Karpas-422 (cell line): ENCODE measurements around the gene ADARB2. TPM values are rescaled to one million over a fixed set of nuclear protein-coding genes. Genes with fewer than 3 reads are reported as not detected.
"Not testable (repeated sequence)": the region's sequence is repeated elsewhere in the genome, so short reads cannot be mapped to it uniquely, and the experiment has no call there.

ENCODE experiments used
- DNase-seq: peaks from one replicate; pipeline ENCODE4 v3.0.0-alpha.2; 2015
- H2AFZ ChIP-seq: fragments of 200-600 bp; sonication (generic); 2 replicates; pipeline ENCODE4 v1.6.1; 2014; ENCODE audit warnings: antibody characterized with exemption, low read length, mixed read lengths
- H3K27ac ChIP-seq: fragments of 200-600 bp; sonication (generic); 2 replicates; pipeline ENCODE4 v1.5.1; 2014; ENCODE audit warnings: mild to moderate bottlenecking, low read length, moderate library complexity
- H3K27me3 ChIP-seq: fragments of 200-600 bp; sonication (generic); 2 replicates; pipeline ENCODE4 v1.6.1; 2014; ENCODE audit warnings: low read length, mixed read lengths
- H3K36me3 ChIP-seq: fragments of 200-600 bp; sonication (generic); 2 replicates; pipeline ENCODE4 v1.6.1; 2014; ENCODE audit warnings: low read length, mixed read lengths; ENCODE audit not compliant: insufficient read depth
- H3K4me1 ChIP-seq: fragments of 200-600 bp; sonication (generic); 2 replicates; pipeline ENCODE4 v1.6.1; 2014; ENCODE audit warnings: mild to moderate bottlenecking, low read length, mixed read lengths
- H3K4me2 ChIP-seq: fragments of 200-600 bp; sonication (generic); 2 replicates; pipeline ENCODE4 v1.6.1; 2014; ENCODE audit warnings: low read length, low read depth, mild to moderate bottlenecking; ENCODE audit not compliant: poor library complexity, severe bottlenecking
- H3K4me3 ChIP-seq: fragments of 200-600 bp; sonication (generic); 2 replicates; pipeline ENCODE4 v1.5.1; 2014; ENCODE audit warnings: mild to moderate bottlenecking, antibody characterized with exemption, low read length, mixed read lengths
- H3K79me2 ChIP-seq: fragments of 200-600 bp; sonication (generic); 2 replicates; pipeline ENCODE4 v1.6.1; 2014; ENCODE audit warnings: mild to moderate bottlenecking, low read length, mixed read lengths
- H3K9ac ChIP-seq: fragments of 200-600 bp; sonication (generic); 2 replicates; pipeline ENCODE4 v1.6.0; 2014; ENCODE audit warnings: low read length
- H3K9me2 ChIP-seq: fragments of 200-600 bp; sonication (generic), shearing (Covaris generic); replicated peaks from 2 replicates; pipeline ENCODE4 v1.6.0; 2014; ENCODE audit warnings: mild to moderate bottlenecking, low read length, moderate library complexity; ENCODE audit not compliant: insufficient read depth
- H3K9me3 ChIP-seq: fragments of 300-700, 200-600 bp; sonication (generic); 2 replicates; pipeline ENCODE4 v1.6.1; 2014; ENCODE audit warnings: low read length, mixed read lengths
- H4K20me1 ChIP-seq: fragments of 200-600 bp; sonication (generic); 2 replicates; pipeline ENCODE4 v1.6.1; 2014; ENCODE audit warnings: mild to moderate bottlenecking, antibody characterized with exemption, low read length, low read depth; ENCODE audit not compliant: insufficient read depth
- total RNA-seq: library from RNA; depleted of rRNA; stranded (reverse); fragments of >200 nt; shearing (Covaris generic); gene quantifications from 2 replicates; pipeline ENCODE4 v1.2.3, GENCODE V29; 2014; ENCODE audit warnings: low replicate concordance

Gene ADARB2
- total RNA-seq, 1 experiment from 2014 or later: not detected

DNA sequence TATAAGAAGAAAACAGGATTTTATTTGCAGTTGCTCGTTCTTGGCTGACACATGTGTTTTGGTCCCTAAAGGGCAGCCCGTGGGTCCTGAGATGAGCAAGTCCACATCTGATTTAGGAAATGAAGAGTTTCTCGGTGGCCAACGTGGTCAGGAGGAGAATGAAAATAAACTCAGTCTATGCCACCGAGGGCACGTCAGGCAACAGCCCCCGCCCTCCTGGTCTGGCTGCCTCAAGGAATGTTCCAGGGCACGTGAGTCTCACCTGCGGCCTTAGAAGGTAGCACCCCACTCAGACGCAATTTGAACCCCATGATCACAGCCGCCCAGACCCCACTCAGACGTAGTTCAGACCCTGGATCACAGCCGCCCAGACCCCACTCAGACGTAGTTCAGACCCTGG, 197.2 kb downstream of the ADARB2 start:
- Histone ChIP-seq H3K27me3 (no peaks in the 10 kb centered on the region), H3K4me2 (no peak overlapping the region)
- no peak for DNase-seq

DNA sequence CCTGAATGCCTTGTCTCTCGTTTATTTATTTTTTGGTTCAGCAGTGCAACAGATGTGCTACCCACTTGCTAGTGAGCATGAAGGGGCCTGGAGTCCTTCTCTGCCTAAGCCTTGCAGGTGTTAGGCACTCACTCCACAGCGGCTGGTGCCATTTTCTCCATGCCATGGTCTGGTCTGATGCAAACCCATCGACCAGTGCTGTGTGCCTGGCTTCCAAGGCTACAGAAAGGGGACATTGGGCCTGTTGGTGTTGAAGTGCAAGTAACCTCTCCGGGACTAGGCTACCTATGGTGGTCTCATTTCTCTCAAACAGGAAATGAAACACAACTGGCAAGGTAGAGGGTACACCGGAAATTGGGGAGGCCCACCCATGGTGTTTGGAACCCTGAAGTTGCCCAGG, 198.1 kb downstream of the ADARB2 start:
- Histone ChIP-seq H3K4me2 (no peak overlapping the region), H3K27me3 (no peaks in the 10 kb centered on the region), H3K9me2 (no peaks in the 10 kb centered on the region), H3K9me3 (no peaks in the 10 kb centered on the region), H2AFZ (no peak overlapping the region), H4K20me1 (no peaks in the 10 kb centered on the region), H3K79me2 (no peaks in the 10 kb centered on the region), H3K36me3 (no peaks in the 10 kb centered on the region), H3K4me1 (no peaks in the 10 kb centered on the region), H3K27ac (no peak overlapping the region), H3K9ac (no peak overlapping the region), H3K4me3 (no peak overlapping the region)
- no peak for DNase-seq

More for the DNA sequence above, 197.2 kb downstream of the ADARB2 start:
- no peak overlapping the region for H3K4me3 ChIP-seq
- no peak overlapping the region for H3K27ac ChIP-seq
- no peak overlapping the region for H3K9ac ChIP-seq
- no peaks in the 10 kb centered on the region for H3K79me2 ChIP-seq
- H3K9me3 ChIP-seq: no peaks in the 10 kb centered on the region
- H4K20me1 ChIP-seq: no peaks in the 10 kb centered on the region
- H3K4me1 ChIP-seq: no peaks in the 10 kb centered on the region
- no peak overlapping the region for H2AFZ ChIP-seq
- no peaks in the 10 kb centered on the region for H3K9me2 ChIP-seq
- no peaks in the 10 kb centered on the region for H3K36me3 ChIP-seq

DNA sequence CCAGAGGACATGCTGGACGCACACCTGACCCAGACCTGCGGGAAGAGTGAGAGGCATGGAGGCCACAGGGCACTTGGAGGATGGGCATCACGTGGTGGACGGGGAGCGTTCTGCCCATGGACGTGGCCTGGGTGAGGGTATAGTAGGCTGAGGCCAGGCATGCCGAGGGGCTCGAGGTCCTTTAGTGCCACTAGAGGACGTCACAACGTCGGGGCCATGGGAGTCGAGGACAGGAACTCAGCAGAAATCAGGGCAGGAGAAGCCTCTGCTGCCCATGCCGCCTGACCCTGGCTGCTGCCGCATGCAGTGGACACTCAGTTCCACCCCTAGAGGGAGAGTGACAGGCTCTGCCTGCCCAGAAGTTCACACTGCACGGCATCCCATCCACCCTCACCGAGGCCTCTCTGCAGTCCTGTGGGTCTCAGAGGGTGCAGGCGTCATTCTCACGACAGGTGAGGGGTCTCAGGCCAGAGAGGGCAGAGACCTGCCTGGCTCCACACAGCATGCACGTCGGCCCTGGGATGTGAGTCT, 198.7 kb downstream of the ADARB2 start:
- H3K79me2 ChIP-seq: no peaks in the 10 kb centered on the region
- H3K4me3 ChIP-seq: no peak overlapping the region
- H3K36me3 ChIP-seq: no peaks in the 10 kb centered on the region
- no peaks in the 10 kb centered on the region for H3K9me3 ChIP-seq
- H3K27me3 ChIP-seq: no peaks in the 10 kb centered on the region
- H3K9me2 ChIP-seq: no peaks in the 10 kb centered on the region
- H2AFZ ChIP-seq: no peak overlapping the region
- H3K4me1 ChIP-seq: no peaks in the 10 kb centered on the region
- DNase-seq: no peak
- H3K4me2 ChIP-seq: no peak overlapping the region
- no peaks in the 10 kb centered on the region for H4K20me1 ChIP-seq
- H3K9ac ChIP-seq: no peak overlapping the region
- H3K27ac ChIP-seq: no peak overlapping the region

DNA sequence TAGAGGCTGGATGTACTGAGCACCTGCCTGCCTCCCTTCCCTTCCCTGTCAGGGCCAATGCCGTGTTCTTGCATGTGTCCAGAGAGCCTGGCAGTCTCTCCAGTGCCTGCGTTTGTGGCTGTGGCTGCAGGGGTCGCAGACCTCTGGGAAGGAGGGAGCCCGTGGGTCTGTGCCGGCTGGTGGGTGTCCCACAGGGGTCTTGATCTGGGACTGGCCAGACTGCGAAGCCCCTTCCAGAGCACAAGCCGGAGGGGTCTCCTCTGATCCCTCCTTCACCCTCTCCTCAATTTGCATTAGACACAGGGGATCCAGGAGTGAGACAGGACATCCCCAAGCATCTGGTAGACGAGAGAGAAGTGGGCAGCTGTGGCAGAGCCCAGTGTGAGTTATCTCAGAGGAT, 199.2 kb downstream of the ADARB2 start:
- Histone ChIP-seq H3K9me3 (no peaks in the 10 kb centered on the region), H2AFZ (no peak overlapping the region), H3K9me2 (no peaks in the 10 kb centered on the region), H3K79me2 (no peaks in the 10 kb centered on the region), H3K9ac (no peak overlapping the region), H3K4me2 (no peak overlapping the region), H3K4me3 (no peak overlapping the region), H3K4me1 (no peaks in the 10 kb centered on the region), H3K27ac (no peak overlapping the region), H3K27me3 (no peaks in the 10 kb centered on the region), H3K36me3 (no peaks in the 10 kb centered on the region), H4K20me1 (no peaks in the 10 kb centered on the region)
- no peak for DNase-seq

DNA sequence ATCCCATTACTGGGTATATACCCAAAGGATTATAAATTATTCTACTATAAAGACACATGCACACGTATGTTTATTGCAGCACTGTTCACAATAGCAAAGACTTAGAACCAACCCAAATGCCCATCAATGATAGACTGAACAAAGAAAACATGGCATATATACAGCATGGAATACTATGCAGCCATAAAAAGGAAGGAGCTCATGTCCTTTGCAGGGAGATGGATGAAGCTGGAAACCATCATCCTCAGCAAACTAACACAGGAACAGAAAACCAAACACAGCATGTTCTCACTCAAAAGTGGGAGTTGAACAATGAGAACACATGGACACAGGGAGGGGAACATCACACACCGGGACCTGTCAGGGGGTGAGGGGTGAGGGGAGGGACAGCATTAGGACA, 199.9 kb downstream of the ADARB2 start:
- not testable (repeated sequence) for H2AFZ ChIP-seq, H4K20me1 ChIP-seq, H3K27ac ChIP-seq, H3K9me2 ChIP-seq, H3K27me3 ChIP-seq, H3K9me3 ChIP-seq, H3K36me3 ChIP-seq, DNase-seq, H3K4me2 ChIP-seq, H3K79me2 ChIP-seq, H3K4me3 ChIP-seq, H3K4me1 ChIP-seq, H3K9ac ChIP-seq

DNA sequence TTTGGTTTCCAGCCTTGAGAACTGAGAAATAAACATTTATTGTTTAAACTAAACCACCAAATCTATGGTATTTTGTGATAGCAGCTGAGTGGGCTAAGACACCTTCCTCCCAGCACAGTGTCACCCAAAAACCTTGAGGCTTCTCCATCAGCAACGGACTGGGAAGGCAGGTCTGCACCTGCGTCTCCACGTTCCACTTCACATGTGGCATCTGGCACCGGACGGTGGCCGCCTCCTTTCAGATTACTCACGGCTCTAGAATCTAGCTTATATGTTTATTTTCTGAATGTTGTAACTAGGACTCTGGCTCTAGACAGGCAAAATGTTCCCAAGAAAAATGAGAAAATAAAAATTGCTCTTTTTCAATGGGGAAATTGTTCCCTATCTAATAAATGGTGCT, 201.0 kb downstream of the ADARB2 start:
- Histone ChIP-seq H4K20me1 (no peaks in the 10 kb centered on the region), H3K4me2 (no peak overlapping the region), H2AFZ (no peak overlapping the region), H3K79me2 (no peaks in the 10 kb centered on the region), H3K27me3 (no peaks in the 10 kb centered on the region), H3K4me1 (no peaks in the 10 kb centered on the region), H3K36me3 (no peaks in the 10 kb centered on the region), H3K9me3 (no peaks in the 10 kb centered on the region), H3K9me2 (no peaks in the 10 kb centered on the region), H3K9ac (no peak overlapping the region), H3K4me3 (no peak overlapping the region), H3K27ac (no peak overlapping the region)
- DNase-seq: no peak

DNA sequence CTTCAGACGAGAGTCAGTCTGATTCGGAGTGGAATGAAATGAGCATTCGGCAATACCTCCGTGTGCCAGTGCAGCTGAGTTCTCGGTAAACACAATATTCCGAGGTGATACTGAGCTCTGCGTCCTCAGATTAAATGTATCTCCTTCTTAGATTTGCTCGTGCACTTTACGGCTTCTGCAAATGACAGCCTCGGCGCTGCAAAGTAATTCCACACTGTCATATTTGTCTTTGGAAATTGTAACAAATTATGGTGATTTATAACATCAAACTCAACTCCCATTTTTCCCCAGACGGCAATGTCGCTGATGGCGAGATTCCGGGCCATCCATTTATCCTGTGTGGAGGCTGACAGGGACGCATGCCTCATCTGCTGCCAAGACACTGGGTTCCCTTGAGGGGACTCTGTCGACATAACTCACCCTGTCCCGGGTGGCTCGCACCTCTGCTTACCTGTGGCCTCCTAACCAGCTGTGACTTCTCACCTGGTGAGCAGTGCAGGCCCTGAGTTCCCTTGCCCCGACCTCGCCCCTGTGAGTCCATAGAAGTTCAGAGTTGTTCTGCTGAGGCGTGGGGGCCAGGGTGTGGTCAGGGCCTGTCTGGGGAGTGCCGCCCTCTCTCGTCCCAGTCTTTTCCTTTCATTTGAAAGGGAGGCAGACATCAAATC, 201.9 kb downstream of the ADARB2 start:
- Histone ChIP-seq H3K9me3 (no peaks in the 10 kb centered on the region), H2AFZ (no peak overlapping the region), H3K9me2 (no peaks in the 10 kb centered on the region), H3K79me2 (no peaks in the 10 kb centered on the region), H3K9ac (no peak overlapping the region), H3K36me3 (no peaks in the 10 kb centered on the region), H3K4me3 (no peak overlapping the region), H3K4me2 (no peak overlapping the region), H3K27me3 (no peaks in the 10 kb centered on the region), H3K27ac (no peak overlapping the region), H3K4me1 (no peaks in the 10 kb centered on the region), H4K20me1 (no peaks in the 10 kb centered on the region)
- DNase-seq: no peak

DNA sequence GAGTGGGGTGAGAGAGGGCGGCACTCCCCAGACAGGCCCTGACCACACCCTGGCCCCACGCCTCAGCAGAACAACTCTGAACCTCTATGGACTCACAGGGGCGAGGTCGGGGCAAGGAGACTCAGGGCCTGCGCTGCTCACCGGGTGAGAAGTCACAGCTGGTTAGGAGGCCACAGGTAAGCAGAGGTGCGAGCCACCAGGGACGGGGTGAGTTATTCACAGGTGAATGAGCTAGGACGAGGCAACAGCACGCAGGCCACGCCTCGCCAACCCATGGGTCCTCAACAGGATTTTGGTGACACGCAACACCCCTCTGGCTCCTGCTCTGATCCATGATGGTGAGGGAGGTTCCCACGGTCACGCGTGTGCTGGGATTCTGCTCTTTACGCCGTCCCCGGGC, 202.5 kb downstream of the ADARB2 start:
- H3K4me1 ChIP-seq: no peaks in the 10 kb centered on the region
- H3K79me2 ChIP-seq: no peaks in the 10 kb centered on the region
- H3K9me3 ChIP-seq: no peaks in the 10 kb centered on the region
- no peak overlapping the region for H3K4me3 ChIP-seq
- no peaks in the 10 kb centered on the region for H3K36me3 ChIP-seq
- no peak overlapping the region for H3K9ac ChIP-seq
- H3K27ac ChIP-seq: no peak overlapping the region
- no peak for DNase-seq
- H3K4me2 ChIP-seq: no peak overlapping the region
- H4K20me1 ChIP-seq: no peaks in the 10 kb centered on the region
- H2AFZ ChIP-seq: no peak overlapping the region
- no peaks in the 10 kb centered on the region for H3K9me2 ChIP-seq
- no peaks in the 10 kb centered on the region for H3K27me3 ChIP-seq
